ENCODE results near the gene G6PC2.
A peak's percentile ranks its signal among the peaks of the same experiment; 100 is the strongest.
"Not testable (repeated sequence)": the region's sequence is repeated elsewhere in the genome, so short reads cannot be mapped to it uniquely, and the experiment has no call there.

G6PC2 gene

GRCh38 chr2:168897449-168897848, 3.6 kb upstream of the G6PC2 start:
- DNase-seq (ENCODE audit: low read depth, low spot score) = no peak
- no peak overlapping the region for H3K27ac ChIP-seq

GRCh38 chr2:168903888-168904287, 2.8 kb downstream of the G6PC2 start:
- H3K27ac ChIP-seq = no peak overlapping the region
- no peak for DNase-seq (ENCODE audit: low read depth, low spot score)

DNA sequence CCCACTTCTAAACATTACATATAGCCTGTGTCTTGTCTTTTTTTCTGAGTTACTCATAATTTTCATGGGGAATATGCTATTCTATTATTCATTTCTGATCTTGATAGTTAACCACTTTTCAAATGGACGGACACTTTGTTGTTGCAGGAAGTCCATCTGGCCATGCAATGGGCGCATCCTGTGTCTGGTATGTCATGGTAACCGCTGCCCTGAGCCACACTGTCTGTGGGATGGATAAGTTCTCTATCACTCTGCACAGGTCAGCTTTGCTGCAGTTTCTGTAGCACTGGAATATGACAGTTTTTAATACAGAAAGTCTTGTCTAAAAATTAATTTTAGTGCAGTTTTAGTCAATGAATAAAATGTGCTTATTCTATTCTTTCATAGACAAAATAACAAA, 3.3 kb downstream of the G6PC2 start:
- no peak for DNase-seq (ENCODE audit: low read depth, low spot score)
- H3K27ac ChIP-seq = no peak overlapping the region

GRCh38 chr2:168907940-168908662, 7.0 kb downstream of the G6PC2 start:
- no peak for DNase-seq (ENCODE audit: low read depth, low spot score)
- no peak overlapping the region for H3K27ac ChIP-seq

DNA sequence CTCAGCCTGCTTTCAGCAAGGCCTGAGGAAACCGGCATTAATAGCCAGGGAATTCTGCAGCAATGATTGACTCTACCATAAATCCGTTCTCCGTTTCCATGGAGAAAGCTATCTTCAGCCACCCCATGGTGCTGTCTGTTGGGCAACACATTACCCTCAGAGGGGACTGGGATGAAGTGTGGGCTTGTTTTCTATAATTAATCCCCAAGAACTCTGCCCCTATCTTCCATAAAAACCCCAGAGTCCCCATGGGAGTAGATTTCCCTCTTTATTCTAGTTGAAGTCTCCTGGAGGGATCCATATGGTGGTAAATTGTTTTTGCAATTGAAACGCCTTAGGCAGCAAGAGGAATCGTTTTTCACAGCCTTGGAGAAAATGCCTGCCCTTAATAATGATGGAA, 9.2 kb downstream of the G6PC2 start:
- H3K27ac ChIP-seq = no peak overlapping the region
- DNase-seq (ENCODE audit: low read depth, low spot score) = no peak

GRCh38 chr2:168912466-168912865, 11.4 kb downstream of the G6PC2 start:
- DNase-seq (ENCODE audit: low read depth, low spot score) = no peak
- H3K27ac ChIP-seq = no peak overlapping the region

GRCh38 chr2:168912901-168913369, 11.8 kb downstream of the G6PC2 start:
- no peak overlapping the region for H3K27ac ChIP-seq
- DNase-seq (ENCODE audit: low read depth, low spot score) = no peak

GRCh38 chr2:168913495-168913894, 12.4 kb downstream of the G6PC2 start:
- no peak for DNase-seq (ENCODE audit: low read depth, low spot score)
- no peak overlapping the region for H3K27ac ChIP-seq

- no peak for DNase-seq (ENCODE audit: low read depth, low spot score)
- H3K27ac ChIP-seq = no peak overlapping the region
These were observed 14.6 kb downstream of the G6PC2 start for GRCh38 chr2:168915441-168916330.

GRCh38 chr2:168916331-168916675, 15.2 kb downstream of the G6PC2 start:
- DNase-seq (ENCODE audit: low read depth, low spot score) = no peak
- H3K27ac ChIP-seq = no peak overlapping the region

DNA sequence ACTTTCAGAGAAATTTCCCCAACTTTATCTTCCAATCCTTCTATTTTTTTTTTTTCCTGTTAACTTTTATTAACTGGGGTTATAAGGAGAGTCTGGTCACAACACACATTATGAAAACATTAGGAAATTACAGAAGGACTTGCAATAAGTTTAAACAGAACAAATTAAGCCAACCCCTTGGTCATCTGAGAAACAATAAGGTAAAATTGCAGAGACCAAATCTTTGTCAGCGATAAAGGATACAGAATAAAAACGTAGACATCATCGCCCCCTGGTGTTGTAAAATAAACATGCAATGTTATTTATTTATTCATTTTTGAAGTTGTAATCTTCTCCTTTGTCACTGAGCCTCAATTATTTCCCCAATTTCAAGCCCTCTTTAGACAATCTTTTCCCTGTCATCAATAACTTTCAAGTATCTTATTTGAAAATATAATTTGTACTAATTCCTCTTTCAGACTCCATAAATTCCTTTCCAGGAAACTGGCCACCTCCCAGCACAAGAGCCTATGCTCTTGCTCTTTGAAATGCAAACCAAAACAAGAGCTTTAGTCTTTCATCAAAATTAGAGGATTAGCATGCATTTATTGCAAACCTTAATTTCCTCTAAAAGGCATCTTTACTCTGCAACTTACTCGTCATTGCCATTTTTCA, 19.5 kb downstream of the G6PC2 start:
- no peak for DNase-seq (ENCODE audit: low read depth, low spot score)
- H3K27ac ChIP-seq = no peak overlapping the region

GRCh38 chr2:168926621-168927386, 25.7 kb downstream of the G6PC2 start:
- DNase-seq (ENCODE audit: low read depth, low spot score) = no peak

DNA sequence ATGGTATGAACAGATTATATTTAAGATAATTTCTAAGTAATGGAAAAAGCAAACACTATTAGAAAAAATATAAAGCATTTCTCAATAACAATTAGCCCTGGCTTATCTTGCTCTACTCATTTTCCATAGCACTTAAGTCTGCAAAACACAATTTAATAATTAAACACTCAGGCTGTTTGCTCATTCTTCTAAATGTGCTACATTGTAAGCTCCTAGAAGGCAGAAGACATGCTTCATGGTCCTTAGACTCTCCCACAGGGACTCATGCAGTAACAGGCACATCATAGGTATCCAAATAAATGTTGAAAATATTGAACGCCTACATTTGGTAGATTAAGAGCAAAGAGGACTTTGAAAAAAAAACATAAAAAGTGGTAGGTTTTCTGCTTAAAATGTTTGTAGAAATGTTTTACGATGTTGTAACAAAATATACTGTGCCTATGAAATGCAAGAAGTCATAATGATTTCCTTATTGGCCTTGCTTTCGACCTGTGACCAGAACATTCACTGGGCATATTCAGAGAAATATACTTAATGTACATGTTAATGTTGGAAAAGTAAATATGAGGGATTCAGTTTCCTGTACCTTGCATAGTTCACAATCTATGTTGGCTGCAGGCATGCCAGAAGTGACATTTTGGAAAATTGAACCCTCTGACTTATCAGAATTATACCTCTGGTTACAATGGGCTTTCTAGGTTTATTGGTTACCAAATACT, 27.2 kb downstream of the G6PC2 start:
- DNase-seq (ENCODE audit: low read depth, low spot score) = no peak

More at GRCh38 chr2:168926621-168927386, 25.7 kb downstream of the G6PC2 start:
- H3K27ac ChIP-seq = no peak overlapping the region

DNA sequence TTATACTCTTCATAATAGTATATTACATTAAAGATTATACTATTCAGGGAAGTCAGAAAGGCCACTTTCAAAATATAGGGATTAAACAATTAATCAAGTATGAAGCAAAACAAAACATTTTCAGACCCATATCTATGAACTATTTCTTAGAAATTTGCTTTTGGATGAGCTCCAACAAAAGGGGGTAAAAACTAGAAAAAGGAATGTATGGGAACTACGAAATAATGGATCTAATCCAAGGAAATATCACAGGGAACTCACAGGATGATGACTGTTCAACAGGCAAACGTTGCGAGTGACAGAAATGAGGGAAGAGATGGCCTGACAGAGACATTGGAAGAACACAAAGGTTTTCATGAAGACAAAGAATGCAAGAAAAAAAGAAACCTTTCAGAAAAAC, 27.9 kb downstream of the G6PC2 start:
- DNase-seq (ENCODE audit: low read depth, low spot score) = no peak
- no peak overlapping the region for H3K27ac ChIP-seq

More for the DNA sequence above, 27.2 kb downstream of the G6PC2 start:
- H3K27ac ChIP-seq = no peak overlapping the region

- H3K27ac ChIP-seq = no peak overlapping the region
- DNase-seq (ENCODE audit: low read depth, low spot score) = no peak
These were observed 29.2 kb downstream of the G6PC2 start for GRCh38 chr2:168930242-168930641.

- H3K27ac ChIP-seq; DNase-seq (ENCODE audit: low read depth, low spot score): not testable (repeated sequence)
These were observed 31.1 kb downstream of the G6PC2 start for GRCh38 chr2:168932174-168932573.

DNA sequence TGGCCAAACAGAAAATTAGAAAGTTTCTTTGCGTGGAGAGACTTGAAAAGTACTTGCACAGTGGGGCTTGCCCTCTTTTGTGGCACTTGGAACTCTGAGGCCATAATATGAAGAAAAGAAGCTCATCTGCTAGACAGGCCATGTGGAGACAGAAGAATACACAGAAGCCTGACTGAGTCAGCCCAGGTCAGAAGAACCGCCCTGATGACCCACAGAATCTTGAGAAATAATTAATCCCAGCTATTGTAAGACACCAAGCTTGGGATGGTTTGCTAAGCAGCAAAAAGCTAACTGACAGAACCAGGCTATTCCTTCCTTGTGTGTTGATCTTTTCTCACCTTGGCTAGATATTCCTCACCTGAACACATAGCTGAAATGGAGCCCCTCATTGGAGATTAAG, 33.7 kb downstream of the G6PC2 start:
- peak overlapping the region; percentile 28 for H3K27ac ChIP-seq
- no peak for DNase-seq (ENCODE audit: low read depth, low spot score)

DNA sequence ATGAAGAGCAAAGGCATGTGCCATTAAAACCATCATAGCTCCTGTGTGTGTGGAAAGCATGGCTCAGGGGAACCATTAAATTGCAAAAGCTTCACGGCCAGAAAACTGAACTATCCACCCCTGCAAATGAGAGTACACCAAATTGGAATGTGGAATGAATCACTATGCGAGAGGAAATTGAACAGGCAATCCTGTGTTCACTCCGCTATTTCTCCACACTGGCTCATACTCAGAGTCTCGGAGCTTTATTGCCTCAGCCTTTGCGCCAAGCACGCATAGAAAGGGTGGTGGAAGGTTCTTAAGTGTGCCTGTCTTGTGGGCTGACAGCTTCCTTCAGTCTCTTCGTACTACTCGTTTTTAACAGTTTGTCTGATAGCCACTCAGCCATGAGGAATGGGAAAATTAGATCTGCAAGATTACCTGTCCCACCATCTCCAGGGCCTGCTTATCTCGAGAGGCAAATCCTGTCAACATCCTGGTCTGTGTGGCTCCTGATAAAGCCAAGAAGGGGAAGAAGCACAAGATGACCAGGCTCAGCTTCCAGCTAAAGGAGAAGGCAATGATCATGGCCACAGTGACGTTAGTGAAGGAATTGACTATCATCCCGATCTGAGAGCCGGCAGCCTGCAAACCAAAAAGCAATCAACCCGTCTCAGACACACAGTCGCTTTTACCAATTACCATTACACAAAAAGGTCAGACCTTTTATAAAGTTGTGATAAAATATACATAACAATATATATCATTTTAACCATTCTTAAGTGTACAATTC, 34.9 kb downstream of the G6PC2 start:
- H3K27ac ChIP-seq = peak overlapping the region; percentile 28
- no peak for DNase-seq (ENCODE audit: low read depth, low spot score)

DNA sequence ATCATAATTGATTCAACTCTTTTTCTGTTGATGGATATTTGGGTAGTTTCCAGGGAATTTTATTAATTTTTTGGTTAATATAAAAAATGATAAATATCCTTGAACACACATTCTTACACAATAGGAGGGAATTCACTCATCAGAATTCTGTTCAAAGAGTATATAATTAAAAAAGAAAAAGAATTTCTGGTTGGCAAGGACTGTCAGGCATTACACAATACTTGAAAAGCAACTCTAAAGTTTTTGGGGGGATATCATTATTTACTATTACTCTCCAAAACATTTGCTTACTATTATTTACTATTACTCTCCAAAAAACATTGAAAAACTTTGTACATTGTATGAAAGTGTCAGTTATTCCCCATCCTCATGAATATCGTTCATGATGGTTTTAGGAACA, 38.0 kb downstream of the G6PC2 start:
- no peak for DNase-seq (ENCODE audit: low read depth, low spot score)
- no peak overlapping the region for H3K27ac ChIP-seq

All from epithelial cell of prostate (primary cell).